Hepatic stellate cell (primary cell): ENCODE results near the gene HSD17B7.
A peak's percentile ranks its signal among the peaks of the same experiment; 100 is the strongest.
"Not testable (repeated sequence)": the region's sequence is repeated elsewhere in the genome, so short reads cannot be mapped to it uniquely, and the experiment has no call there.

Experiments
- DNase-seq: peaks from one replicate; pipeline ENCODE4 v3.0.0; 2011; ENCODE audit warnings: low spot score

The HSD17B7 gene

GRCh38 chr1:162812357-162812756 is 21.9 kb downstream of the HSD17B7 start:
- not testable (repeated sequence) for DNase-seq

- not testable (repeated sequence) for DNase-seq
Measured at GRCh38 chr1:162818136-162818535, 27.6 kb downstream of the HSD17B7 start.

- not testable (repeated sequence) for DNase-seq
Measured at GRCh38 chr1:162818666-162819065, 28.2 kb downstream of the HSD17B7 start.

GRCh38 chr1:162822391-162823200 is 32.1 kb downstream of the HSD17B7 start:
- peak; percentile 21 for DNase-seq

- DNase-seq = no peak
Measured at GRCh38 chr1:162823231-162823630, 32.7 kb downstream of the HSD17B7 start.

- DNase-seq = no peak
Measured at GRCh38 chr1:162823771-162824525, 33.4 kb downstream of the HSD17B7 start.

GRCh38 chr1:162829268-162829667 is 38.8 kb downstream of the HSD17B7 start:
- no peak for DNase-seq

- no peak for DNase-seq
Measured at GRCh38 chr1:162832470-162832869, 42.0 kb downstream of the HSD17B7 start.

- DNase-seq = no peak
Measured at GRCh38 chr1:162835157-162835899, 44.8 kb downstream of the HSD17B7 start.

GRCh38 chr1:162838863-162839262 is 48.4 kb downstream of the HSD17B7 start:
- DNase-seq = no peak

- DNase-seq = no peak
Measured at GRCh38 chr1:162840250-162840839, 49.8 kb downstream of the HSD17B7 start.

GRCh38 chr1:162844153-162844552 is 53.7 kb downstream of the HSD17B7 start:
- no peak for DNase-seq

GRCh38 chr1:162846256-162847212 is 56.0 kb downstream of the HSD17B7 start:
- no peak for DNase-seq

- peak; percentile 38 for DNase-seq
Measured at GRCh38 chr1:162847839-162848453, 57.4 kb downstream of the HSD17B7 start.

GRCh38 chr1:162849711-162850110 is 59.2 kb downstream of the HSD17B7 start:
- DNase-seq = no peak

GRCh38 chr1:162851341-162851740 is 60.8 kb downstream of the HSD17B7 start:
- no peak for DNase-seq

GRCh38 chr1:162854245-162854882 is 63.9 kb downstream of the HSD17B7 start:
- peak; percentile 70 for DNase-seq

GRCh38 chr1:162855461-162856150 is 65.1 kb downstream of the HSD17B7 start:
- DNase-seq = no peak

GRCh38 chr1:162856260-162856659 is 65.8 kb downstream of the HSD17B7 start:
- peak; percentile 54 for DNase-seq
